ENCODE data around the gene GRM4.

DNA sequence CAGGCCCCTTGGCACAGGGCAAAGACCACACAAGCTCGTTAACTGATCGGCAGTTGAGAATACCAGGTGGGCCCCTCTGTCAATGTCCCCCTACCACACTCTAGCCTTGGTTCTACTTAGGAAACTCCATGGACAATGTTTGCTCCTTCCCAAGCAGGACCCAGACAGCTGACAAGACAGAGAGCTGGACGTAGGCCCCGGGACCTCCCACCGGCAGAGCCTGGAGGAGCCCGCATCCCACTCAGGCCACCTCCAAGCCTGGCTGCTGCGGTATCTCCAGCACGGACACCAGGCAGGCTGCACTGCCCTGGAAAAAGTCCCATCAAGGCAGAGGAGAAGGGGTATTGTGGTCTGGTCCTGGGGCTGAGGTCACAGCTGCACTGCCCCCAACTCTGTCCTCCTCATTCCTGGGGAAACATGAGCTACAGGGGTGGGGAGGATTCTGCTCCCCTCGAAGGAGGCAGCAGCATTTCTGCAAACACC is 6.2 kb upstream of the GRM4 start:
- TF ChIP-seq, protein P1, sequence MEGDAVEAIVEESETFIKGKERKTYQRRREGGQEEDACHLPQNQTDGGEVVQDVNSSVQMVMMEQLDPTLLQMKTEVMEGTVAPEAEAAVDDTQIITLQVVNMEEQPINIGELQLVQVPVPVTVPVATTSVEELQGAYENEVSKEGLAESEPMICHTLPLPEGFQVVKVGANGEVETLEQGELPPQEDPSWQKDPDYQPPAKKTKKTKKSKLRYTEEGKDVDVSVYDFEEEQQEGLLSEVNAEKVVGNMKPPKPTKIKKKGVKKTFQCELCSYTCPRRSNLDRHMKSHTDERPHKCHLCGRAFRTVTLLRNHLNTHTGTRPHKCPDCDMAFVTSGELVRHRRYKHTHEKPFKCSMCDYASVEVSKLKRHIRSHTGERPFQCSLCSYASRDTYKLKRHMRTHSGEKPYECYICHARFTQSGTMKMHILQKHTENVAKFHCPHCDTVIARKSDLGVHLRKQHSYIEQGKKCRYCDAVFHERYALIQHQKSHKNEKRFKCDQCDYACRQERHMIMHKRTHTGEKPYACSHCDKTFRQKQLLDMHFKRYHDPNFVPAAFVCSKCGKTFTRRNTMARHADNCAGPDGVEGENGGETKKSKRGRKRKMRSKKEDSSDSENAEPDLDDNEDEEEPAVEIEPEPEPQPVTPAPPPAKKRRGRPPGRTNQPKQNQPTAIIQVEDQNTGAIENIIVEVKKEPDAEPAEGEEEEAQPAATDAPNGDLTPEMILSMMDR (IDR thresholded peaks at IDR 0.05), result no peak
- no peak for TF ChIP-seq POLR2A (IDR thresholded peaks at IDR 0.05)
